GM23338 (cell line): ENCODE results near the gene TTC3. TPM values are rescaled to one million over a fixed set of nuclear protein-coding genes. Genes with fewer than 3 reads are reported as not detected.

ENCODE experiments used
- ATAC-seq: fragments of 200-7000 bp; cut with Tn5 transposase; 3 replicates; pipeline ENCODE4 v1.9.1; 2020
- DNase-seq: peaks from one replicate; pipeline ENCODE4 v3.0.0-alpha.2; 2015; ENCODE audit warnings: low spot score
- H2AFZ ChIP-seq: fragments of 200-600 bp; sonication (generic); 2 replicates; pipeline ENCODE4 v1.8.0; 2016; ENCODE audit warnings: antibody characterized with exemption, mild to moderate bottlenecking, moderate library complexity
- H3F3A ChIP-seq: fragments of 200-600 bp; sonication (generic); replicated peaks from 2 replicates; pipeline ENCODE4 v1.8.0; 2017; ENCODE audit warnings: antibody characterized with exemption, mixed run types, low read depth
- H3K27ac ChIP-seq: fragments of 200-600 bp; sonication (generic); 2 replicates; pipeline ENCODE4 v1.6.1; 2016; ENCODE audit warnings: low read depth
- H3K27me3 ChIP-seq: fragments of 200-600 bp; sonication (generic); 2 replicates; pipeline ENCODE4 v1.8.0; 2016; ENCODE audit warnings: mild to moderate bottlenecking, mixed run types, moderate library complexity; ENCODE audit not compliant: insufficient read depth
- H3K36me3 ChIP-seq: fragments of 200-600 bp; sonication (generic); 2 replicates; pipeline ENCODE4 v1.8.0; 2016; ENCODE audit warnings: mild to moderate bottlenecking; ENCODE audit not compliant: insufficient read depth
- H3K4me1 ChIP-seq: fragments of 200-600 bp; sonication (generic); 2 replicates; pipeline ENCODE4 v1.8.0; 2016; ENCODE audit warnings: mild to moderate bottlenecking, moderate library complexity; ENCODE audit not compliant: insufficient read depth
- H3K4me2 ChIP-seq: fragments of 200-600 bp; sonication (generic); 2 replicates; pipeline ENCODE4 v1.7.1; 2017; ENCODE audit warnings: mixed run types
- H3K4me3 ChIP-seq: fragments of 200-600 bp; sonication (generic); 2 replicates; pipeline ENCODE4 v1.6.1; 2016; ENCODE audit warnings: mixed run types
- H3K79me2 ChIP-seq: fragments of 200-600 bp; sonication (generic); replicated peaks from 2 replicates; pipeline ENCODE4 v1.8.0; 2017; ENCODE audit warnings: mild to moderate bottlenecking; ENCODE audit not compliant: insufficient read depth
- H3K9me2 ChIP-seq: fragments of 200-600 bp; sonication (generic); 2 replicates; pipeline ENCODE4 v1.8.0; 2017; ENCODE audit not compliant: insufficient read depth
- H4K20me1 ChIP-seq: fragments of 200-600 bp; sonication (generic); replicated peaks from 2 replicates; pipeline ENCODE4 v1.8.0; 2017; ENCODE audit warnings: mild to moderate bottlenecking; ENCODE audit not compliant: insufficient read depth
- H3K27ac Mint-ChIP-seq: 2 replicates; pipeline ENCODE4 v1.8.0; 2020; ENCODE audit warnings: inconsistent platforms, mild to moderate bottlenecking, moderate library complexity, mixed read lengths
- H3K27me3 Mint-ChIP-seq: 3 replicates; pipeline ENCODE4 v1.8.0; 2022; ENCODE audit warnings: low read depth, mild to moderate bottlenecking, moderate library complexity, mixed read lengths, inconsistent platforms; ENCODE audit not compliant: insufficient read depth, poor library complexity
- H3K36me3 Mint-ChIP-seq: 3 replicates; pipeline ENCODE4 v1.8.0; 2021; ENCODE audit warnings: low read depth, mild to moderate bottlenecking, inconsistent platforms, moderate library complexity, mixed read lengths
- H3K4me1 Mint-ChIP-seq: 3 replicates; pipeline ENCODE4 v1.8.0; 2020; ENCODE audit warnings: mild to moderate bottlenecking, inconsistent platforms, mixed read lengths
- H3K4me3 Mint-ChIP-seq: 3 replicates; pipeline ENCODE4 v1.8.0; 2021; ENCODE audit warnings: moderate library complexity, mild to moderate bottlenecking, inconsistent platforms, mixed read lengths
- H3K9me3 Mint-ChIP-seq: 3 replicates; pipeline ENCODE4 v1.8.0; 2020; ENCODE audit warnings: moderate library complexity, mild to moderate bottlenecking, inconsistent platforms, mixed read lengths
- CREB1 ChIP-seq: fragments of 250-450 bp; sonication (Bioruptor Pico); IDR thresholded peaks from 2 replicates; pipeline ENCODE4 v1.5.0; 2020; ENCODE audit warnings: low read depth, mild to moderate bottlenecking, moderate library complexity
- CTCF ChIP-seq, 2 experiments: fragments of 200-600 bp in 1 of 2; sonication (generic) in 1 of 2; conservative IDR thresholded peaks; 2 replicates each; pipeline versions ENCODE4 v1.5.1 to v1.6.1; 2016 to 2017; ENCODE audit warnings: antibody characterized with exemption in 2 of 2, low read depth in 2 of 2, mild to moderate bottlenecking in 2 of 2, moderate library complexity in 1 of 2
- ETS1 ChIP-seq: IDR thresholded peaks from 2 replicates; pipeline ENCODE4 v1.6.1; 2016; ENCODE audit warnings: antibody characterized with exemption
- JUNB ChIP-seq: IDR thresholded peaks from one replicate; pipeline ENCODE4 v1.6.1; 2016; ENCODE audit warnings: antibody characterized with exemption; ENCODE audit not compliant: unreplicated experiment
- NANOG ChIP-seq: IDR thresholded peaks from 2 replicates; pipeline ENCODE4 v1.6.1; 2016; ENCODE audit warnings: antibody characterized with exemption, borderline replicate concordance
- REST ChIP-seq: IDR thresholded peaks from one replicate; pipeline ENCODE4 v1.6.1; 2018; ENCODE audit warnings: antibody characterized with exemption; ENCODE audit not compliant: unreplicated experiment
- STAT1 ChIP-seq: IDR thresholded peaks from one replicate; pipeline ENCODE4 v1.6.1; 2016; ENCODE audit warnings: antibody characterized with exemption; ENCODE audit not compliant: unreplicated experiment
- ZNF114 ChIP-seq: fragments of 250-450 bp; sonication (Bioruptor Pico); IDR thresholded peaks from 2 replicates; pipeline ENCODE4 v1.5.0; 2020; ENCODE audit warnings: mild to moderate bottlenecking, moderate library complexity
- ZNF331 ChIP-seq: fragments of 250-450 bp; sonication (Bioruptor Pico); IDR thresholded peaks from 2 replicates; pipeline ENCODE4 v1.5.0; 2020; ENCODE audit warnings: low read depth, mild to moderate bottlenecking, moderate library complexity
- ZNF462 ChIP-seq: fragments of 250-450 bp; sonication (Bioruptor Pico); IDR thresholded peaks from 2 replicates; pipeline ENCODE4 v1.5.0; 2020; ENCODE audit warnings: mild to moderate bottlenecking, moderate library complexity
- polyA plus RNA-seq: library from polyadenylated mRNA; unstranded; fragments of >200 nt; fragmentation: Nextera tagmentation; extraction: Ambion mirVana; gene quantifications from 2 replicates; pipeline ENCODE4 v1.2.1, GENCODE V29; 2016
- total RNA-seq: library from RNA; depleted of rRNA; stranded (reverse); fragments of >200 nt; shearing (Covaris generic); gene quantifications from 2 replicates; pipeline ENCODE4 v1.2.3, GENCODE V29; 2014

Gene TTC3
- total and polyA plus RNA-seq, 2 experiments from 2014 or later: 28.9 to 48.6 TPM

- no peak for TF ChIP-seq REST
Measured at GRCh38 chr21:37159053-37159776, 86.2 kb downstream of the TTC3 start (continued).

- no peak for ATAC-seq
- H3K9me3 Mint-ChIP-seq: no peaks in the 10 kb centered on the region
- H3K27ac ChIP-seq: no peak overlapping the region
- no peak for TF ChIP-seq CTCF (conservative IDR thresholded peaks at IDR 0.05; ENCODE audit: low read depth in 2 of 2)
- no peak for TF ChIP-seq ZNF331 (CRISPR knock-in tag)
- TF ChIP-seq NANOG: no peak
- TF ChIP-seq ETS1: no peak
- TF ChIP-seq JUNB: no peak
- no peak for TF ChIP-seq ZNF114 (CRISPR knock-in tag)
- TF ChIP-seq CREB1 (CRISPR knock-in tag): no peak
- no peak for TF ChIP-seq ZNF462 (CRISPR knock-in tag)
- TF ChIP-seq STAT1: no peak
Measured at GRCh38 chr21:37159949-37160348, 86.9 kb downstream of the TTC3 start.

More at GRCh38 chr21:37159949-37160348, 86.9 kb downstream of the TTC3 start:
- Histone ChIP-seq H3K9me2 (no peaks in the 10 kb centered on the region), H4K20me1 (no peaks in the 10 kb centered on the region), H2AFZ (no peak overlapping the region), H3K4me3 (no peak overlapping the region), H3K4me2 (no peak overlapping the region), H3K36me3 (no peaks in the 10 kb centered on the region), H3F3A (no peaks in the 10 kb centered on the region), H3K27me3 (no peaks in the 10 kb centered on the region), H3K4me1 (peaks cover 5% of the 10 kb centered on the region; the same call in 1 of the 2 replicates), H3K79me2 (no peaks in the 10 kb centered on the region)
- peaks cover 8% of the 10 kb centered on the region for H3K4me1 Mint-ChIP-seq
- H3K36me3 Mint-ChIP-seq: peaks cover 10% of the 10 kb centered on the region; the same call in 2 of the 3 replicates
- no peak overlapping the region for H3K27ac Mint-ChIP-seq
- no peak overlapping the region for H3K4me3 Mint-ChIP-seq
- H3K27me3 Mint-ChIP-seq: no peaks in the 10 kb centered on the region
- DNase-seq: no peak
